ENCODE results near the gene SMAD3.
A peak's percentile ranks its signal among the peaks of the same experiment; 100 is the strongest.
"Not testable (repeated sequence)": the region's sequence is repeated elsewhere in the genome, so short reads cannot be mapped to it uniquely, and the experiment has no call there.

SMAD3 gene

GRCh38 chr15:67140078-67140833 is 74.9 kb downstream of the SMAD3 start:
- DNase-seq (ENCODE audit: low read depth in 1 of 2, low spot score in 1 of 2): no peak

- DNase-seq (ENCODE audit: low read depth in 1 of 2, low spot score in 1 of 2): no peak
These were observed 76.8 kb downstream of the SMAD3 start for GRCh38 chr15:67142092-67142766.

GRCh38 chr15:67142767-67143100 is 77.3 kb downstream of the SMAD3 start:
- DNase-seq (ENCODE audit: low read depth in 1 of 2, low spot score in 1 of 2): no peak

- no peak for DNase-seq (ENCODE audit: low read depth in 1 of 2, low spot score in 1 of 2)
These were observed 78.2 kb downstream of the SMAD3 start for GRCh38 chr15:67143646-67144045.

GRCh38 chr15:67144609-67145311 is 79.4 kb downstream of the SMAD3 start:
- DNase-seq (ENCODE audit: low read depth in 1 of 2, low spot score in 1 of 2): no peak

- no peak for DNase-seq (ENCODE audit: low read depth in 1 of 2, low spot score in 1 of 2)
These were observed 79.9 kb downstream of the SMAD3 start for GRCh38 chr15:67145312-67145610.

- no peak for DNase-seq (ENCODE audit: low read depth in 1 of 2, low spot score in 1 of 2)
These were observed 80.3 kb downstream of the SMAD3 start for GRCh38 chr15:67145710-67146109.

GRCh38 chr15:67146234-67146633 is 80.8 kb downstream of the SMAD3 start:
- no peak for DNase-seq (ENCODE audit: low read depth in 1 of 2, low spot score in 1 of 2)

GRCh38 chr15:67146875-67147381 is 81.5 kb downstream of the SMAD3 start:
- DNase-seq (ENCODE audit: low read depth in 1 of 2, low spot score in 1 of 2): peak in 1 of 2 donors; percentile 35

GRCh38 chr15:67147396-67147949 is 82.1 kb downstream of the SMAD3 start:
- DNase-seq (ENCODE audit: low read depth in 1 of 2, low spot score in 1 of 2): no peak

GRCh38 chr15:67148196-67148701 is 82.8 kb downstream of the SMAD3 start:
- DNase-seq (ENCODE audit: low read depth in 1 of 2, low spot score in 1 of 2): no peak

- DNase-seq (ENCODE audit: low read depth in 1 of 2, low spot score in 1 of 2): no peak
These were observed 83.8 kb downstream of the SMAD3 start for GRCh38 chr15:67149068-67149772.

- DNase-seq (ENCODE audit: low read depth in 1 of 2, low spot score in 1 of 2): no peak
These were observed 84.3 kb downstream of the SMAD3 start for GRCh38 chr15:67149773-67150022.

GRCh38 chr15:67150023-67150860 is 84.8 kb downstream of the SMAD3 start:
- peak in 1 of 2 donors; percentile 32 for DNase-seq (ENCODE audit: low read depth in 1 of 2, low spot score in 1 of 2)

- no peak for DNase-seq (ENCODE audit: low read depth in 1 of 2, low spot score in 1 of 2)
These were observed 87.0 kb downstream of the SMAD3 start for GRCh38 chr15:67152429-67152828.

- not testable (repeated sequence) for DNase-seq (ENCODE audit: low read depth in 1 of 2, low spot score in 1 of 2)
These were observed 87.6 kb downstream of the SMAD3 start for GRCh38 chr15:67153044-67153443.

GRCh38 chr15:67154249-67154648 is 88.8 kb downstream of the SMAD3 start:
- no peak for DNase-seq (ENCODE audit: low read depth in 1 of 2, low spot score in 1 of 2)

- no peak for DNase-seq (ENCODE audit: low read depth in 1 of 2, low spot score in 1 of 2)
These were observed 91.0 kb downstream of the SMAD3 start for GRCh38 chr15:67156426-67156825.

GRCh38 chr15:67156834-67157233 is 91.4 kb downstream of the SMAD3 start:
- no peak for DNase-seq (ENCODE audit: low read depth in 1 of 2, low spot score in 1 of 2)

GRCh38 chr15:67157521-67158252 is 92.3 kb downstream of the SMAD3 start:
- no peak for DNase-seq (ENCODE audit: low read depth in 1 of 2, low spot score in 1 of 2)

Data from activated CD4-positive, alpha-beta T cell treated with anti-CD3 and anti-CD28 coated beads, Interleukin-2, amount 50 U/mL, for 24 hours (primary cell).